HepG2 (cell line): ENCODE results near the gene SPINDOC. TPM values are rescaled to one million over a fixed set of nuclear protein-coding genes. Genes with fewer than 3 reads are reported as not detected.

Experiments used
- ATRX ChIP-seq: sonication (generic); formaldehyde crosslinking; IDR thresholded peaks from 2 replicates; pipeline ENCODE4 v1.4.0; 2020; ENCODE audit warnings: missing genetic modification reagents, borderline replicate concordance
- GABPA ChIP-seq, 2 experiments: IDR thresholded peaks; 2 replicates each; pipeline ENCODE4 v1.6.1; 2011 to 2016; ENCODE audit warnings: low read depth in 2 of 2, low read length in 1 of 2, missing biosample characterization in 1 of 2, missing genetic modification characterization in 1 of 2
- IKZF4 ChIP-seq: sonication (generic); formaldehyde crosslinking; IDR thresholded peaks from 2 replicates; pipeline ENCODE4 v1.5.1; 2020; ENCODE audit warnings: borderline replicate concordance, mild to moderate bottlenecking, low read depth, missing genetic modification reagents; ENCODE audit errors: not compliant biosample characterization
- MXI1 ChIP-seq: IDR thresholded peaks from 3 replicates; pipeline ENCODE4 v1.6.1; 2012; ENCODE audit warnings: low read depth, low read length, inconsistent platforms, borderline replicate concordance
- NCOA2 ChIP-seq: sonication (generic); formaldehyde crosslinking; IDR thresholded peaks from 2 replicates; pipeline ENCODE4 v1.8.0; 2022; ENCODE audit warnings: inconsistent platforms
- NFIB ChIP-seq: sonication (generic); formaldehyde crosslinking; IDR thresholded peaks from 2 replicates; pipeline ENCODE4 v1.9.0; 2021; ENCODE audit warnings: missing genetic modification reagents, mild to moderate bottlenecking, borderline replicate concordance
- RBM39 ChIP-seq: fragments of 200-400 bp; formaldehyde crosslinking; IDR thresholded peaks from one replicate; pipeline ENCODE4 v1.6.1; 2018; ENCODE audit warnings: antibody characterized with exemption, mild to moderate bottlenecking, low read depth, low read length; ENCODE audit not compliant: poor library complexity, severe bottlenecking
- SYNCRIP ChIP-seq: fragments of 200-400 bp; formaldehyde crosslinking; IDR thresholded peaks from 2 replicates; pipeline ENCODE4 v1.6.1; 2018; ENCODE audit warnings: mild to moderate bottlenecking, low read depth, low read length; ENCODE audit not compliant: insufficient read depth
- ZFP36L1 ChIP-seq: sonication (generic); formaldehyde crosslinking; IDR thresholded peaks from 2 replicates; pipeline ENCODE4 v1.8.0; 2022; ENCODE audit warnings: mild to moderate bottlenecking, missing genetic modification reagents, moderate library complexity
- ZNF124 ChIP-seq: sonication (generic); formaldehyde crosslinking; IDR thresholded peaks from 2 replicates; pipeline ENCODE4 v1.4.0; 2020; ENCODE audit warnings: missing genetic modification reagents
- ZNF138 ChIP-seq: sonication (generic); formaldehyde crosslinking; IDR thresholded peaks from 2 replicates; pipeline ENCODE4 v1.5.0; 2020; ENCODE audit warnings: mild to moderate bottlenecking, low read depth, missing genetic modification reagents
- ZNF207 ChIP-seq: fragments of 450-650 bp; IDR thresholded peaks from 2 replicates; pipeline ENCODE4 v1.6.1; 2016; ENCODE audit warnings: antibody characterized with exemption, borderline replicate concordance
- ZNF335 ChIP-seq: sonication (generic); formaldehyde crosslinking; IDR thresholded peaks from 2 replicates; pipeline ENCODE4 v1.4.0; 2020; ENCODE audit warnings: missing genetic modification reagents
- ZNF607 ChIP-seq: sonication (generic); formaldehyde crosslinking; IDR thresholded peaks from 2 replicates; pipeline ENCODE4 v1.5.1; 2020; ENCODE audit warnings: missing genetic modification reagents, mild to moderate bottlenecking, borderline replicate concordance
- ZNF709 ChIP-seq: sonication (generic); formaldehyde crosslinking; IDR thresholded peaks from 2 replicates; pipeline ENCODE4 v1.5.0; 2020; ENCODE audit warnings: mild to moderate bottlenecking, missing genetic modification reagents
- ZNF747 ChIP-seq: sonication (generic); formaldehyde crosslinking; IDR thresholded peaks from 2 replicates; pipeline ENCODE4 v1.8.1; 2023; ENCODE audit warnings: missing genetic modification reagents, mild to moderate bottlenecking, borderline replicate concordance
- ZNF749 ChIP-seq: sonication (generic); formaldehyde crosslinking; IDR thresholded peaks from 2 replicates; pipeline ENCODE4 v1.8.0; 2022; ENCODE audit warnings: mild to moderate bottlenecking, missing genetic modification reagents, moderate library complexity, borderline replicate concordance
- ZNF75D ChIP-seq: sonication (generic); formaldehyde crosslinking; IDR thresholded peaks from 2 replicates; pipeline ENCODE4 v1.8.1; 2023; ENCODE audit warnings: missing genetic modification reagents, mild to moderate bottlenecking, borderline replicate concordance
- polyA plus RNA-seq, 8 experiments: library from polyadenylated mRNA; depleted of rRNA in 3 of 8; stranded (reverse) in 7 of 8; unstranded in 1 of 8; fragments of >200 nt; fragmentation: Illumina TruSeq in 4 of 8; extraction: Trizol in 4 of 8; gene quantifications; 2 replicates each; pipeline versions ENCODE4 v1.2.1 to v1.2.3, GENCODE V29; 2011 to 2016; ENCODE audit warnings: low read depth in 4 of 8, missing spikeins in 1 of 8, mixed read lengths in 1 of 8; ENCODE audit not compliant: insufficient read depth in 1 of 8
- total RNA-seq, 5 experiments: library from RNA; depleted of rRNA; stranded (reverse); fragments of >200 nt; fragmentation: Illumina TruSeq; extraction: Trizol; gene quantifications; 2 replicates each; pipeline ENCODE4 v1.2.3, GENCODE V29; 2016; ENCODE audit warnings: low read depth in 1 of 5
- TF ChIP-seq, protein P1 (sequence below): sonication (generic); formaldehyde crosslinking; IDR thresholded peaks from 2 replicates; pipeline ENCODE4 v1.4.0; 2020; ENCODE audit warnings: missing genetic modification reagents
- TF ChIP-seq, protein P2 (sequence below): IDR thresholded peaks from 2 replicates; pipeline ENCODE4 v1.6.1; 2016; ENCODE audit warnings: low read depth, missing genetic modification reagents, missing compliant biosample characterization
- TF ChIP-seq, protein P3 (sequence below): sonication (generic); formaldehyde crosslinking; IDR thresholded peaks from 2 replicates; pipeline ENCODE4 v1.4.0; 2020; ENCODE audit warnings: missing genetic modification reagents

Gene SPINDOC
- total and polyA plus RNA-seq, 2 of the 13 experiments (the other 11 are each of a cell fraction or from before 2014, with no cell fraction given), result 21.4 to 29.9 TPM

DNA sequence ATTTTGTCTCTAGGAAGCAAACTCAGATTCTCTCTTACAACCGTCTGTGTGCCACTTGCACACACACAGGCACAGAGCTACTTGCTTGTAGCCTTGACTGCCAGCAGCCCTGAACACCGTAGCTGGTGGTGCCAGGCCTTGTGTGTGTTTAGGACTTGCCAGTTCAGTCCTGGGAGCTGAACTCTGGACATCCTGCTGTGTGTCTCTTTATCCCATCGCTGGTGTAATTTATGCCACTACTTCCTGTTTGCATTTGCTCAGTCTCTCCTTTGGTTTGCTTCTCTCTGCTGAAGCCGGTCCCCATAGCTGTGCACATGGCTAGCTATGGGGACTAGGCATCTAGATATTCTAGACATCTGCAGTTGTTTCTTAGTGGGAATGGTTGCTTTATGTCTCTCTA is 49.7 kb downstream of the SPINDOC start (continued):
- TF ChIP-seq RBM39 (no peak), NCOA2 (CRISPR knock-in tag) (no peak), ZNF124 (CRISPR knock-in tag) (0 out of 2 replicates have a peak, but pooled peaks have one; percentile 43), ZNF607 (no peak), ZNF747 (no peak), ZNF749 (CRISPR knock-in tag) (no peak), NFIB (no peak), MXI1 (peak; percentile 53; the same call in 1 of the 3 replicates), ZNF335 (CRISPR knock-in tag) (no peak), IKZF4 (CRISPR knock-in tag) (no peak), ZNF709 (no peak), ATRX (CRISPR knock-in tag) (no peak), SYNCRIP (no peak), ZFP36L1 (no peak), ZNF138 (CRISPR knock-in tag) (no peak), ZNF207 (no peak), GABPA (IDR thresholded peaks at IDR 0.05; ENCODE audit: low read depth, low read length) (no peak), GABPA (CRISPR knock-in tag; IDR thresholded peaks at IDR 0.05; ENCODE audit: low read depth) (peak; percentile 74), ZNF75D (CRISPR knock-in tag) (no peak)
- TF ChIP-seq, protein P1, sequence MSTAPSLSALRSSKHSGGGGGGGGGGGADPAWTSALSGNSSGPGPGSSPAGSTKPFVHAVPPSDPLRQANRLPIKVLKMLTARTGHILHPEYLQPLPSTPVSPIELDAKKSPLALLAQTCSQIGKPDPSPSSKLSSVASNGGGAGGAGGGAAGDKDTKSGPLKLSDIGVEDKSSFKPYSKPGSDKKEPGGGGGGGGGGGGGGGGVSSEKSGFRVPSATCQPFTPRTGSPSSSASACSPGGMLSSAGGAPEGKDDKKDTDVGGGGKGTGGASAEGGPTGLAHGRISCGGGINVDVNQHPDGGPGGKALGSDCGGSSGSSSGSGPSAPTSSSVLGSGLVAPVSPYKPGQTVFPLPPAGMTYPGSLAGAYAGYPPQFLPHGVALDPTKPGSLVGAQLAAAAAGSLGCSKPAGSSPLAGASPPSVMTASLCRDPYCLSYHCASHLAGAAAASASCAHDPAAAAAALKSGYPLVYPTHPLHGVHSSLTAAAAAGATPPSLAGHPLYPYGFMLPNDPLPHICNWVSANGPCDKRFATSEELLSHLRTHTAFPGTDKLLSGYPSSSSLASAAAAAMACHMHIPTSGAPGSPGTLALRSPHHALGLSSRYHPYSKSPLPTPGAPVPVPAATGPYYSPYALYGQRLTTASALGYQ, result no peak
- TF ChIP-seq, protein P2, sequence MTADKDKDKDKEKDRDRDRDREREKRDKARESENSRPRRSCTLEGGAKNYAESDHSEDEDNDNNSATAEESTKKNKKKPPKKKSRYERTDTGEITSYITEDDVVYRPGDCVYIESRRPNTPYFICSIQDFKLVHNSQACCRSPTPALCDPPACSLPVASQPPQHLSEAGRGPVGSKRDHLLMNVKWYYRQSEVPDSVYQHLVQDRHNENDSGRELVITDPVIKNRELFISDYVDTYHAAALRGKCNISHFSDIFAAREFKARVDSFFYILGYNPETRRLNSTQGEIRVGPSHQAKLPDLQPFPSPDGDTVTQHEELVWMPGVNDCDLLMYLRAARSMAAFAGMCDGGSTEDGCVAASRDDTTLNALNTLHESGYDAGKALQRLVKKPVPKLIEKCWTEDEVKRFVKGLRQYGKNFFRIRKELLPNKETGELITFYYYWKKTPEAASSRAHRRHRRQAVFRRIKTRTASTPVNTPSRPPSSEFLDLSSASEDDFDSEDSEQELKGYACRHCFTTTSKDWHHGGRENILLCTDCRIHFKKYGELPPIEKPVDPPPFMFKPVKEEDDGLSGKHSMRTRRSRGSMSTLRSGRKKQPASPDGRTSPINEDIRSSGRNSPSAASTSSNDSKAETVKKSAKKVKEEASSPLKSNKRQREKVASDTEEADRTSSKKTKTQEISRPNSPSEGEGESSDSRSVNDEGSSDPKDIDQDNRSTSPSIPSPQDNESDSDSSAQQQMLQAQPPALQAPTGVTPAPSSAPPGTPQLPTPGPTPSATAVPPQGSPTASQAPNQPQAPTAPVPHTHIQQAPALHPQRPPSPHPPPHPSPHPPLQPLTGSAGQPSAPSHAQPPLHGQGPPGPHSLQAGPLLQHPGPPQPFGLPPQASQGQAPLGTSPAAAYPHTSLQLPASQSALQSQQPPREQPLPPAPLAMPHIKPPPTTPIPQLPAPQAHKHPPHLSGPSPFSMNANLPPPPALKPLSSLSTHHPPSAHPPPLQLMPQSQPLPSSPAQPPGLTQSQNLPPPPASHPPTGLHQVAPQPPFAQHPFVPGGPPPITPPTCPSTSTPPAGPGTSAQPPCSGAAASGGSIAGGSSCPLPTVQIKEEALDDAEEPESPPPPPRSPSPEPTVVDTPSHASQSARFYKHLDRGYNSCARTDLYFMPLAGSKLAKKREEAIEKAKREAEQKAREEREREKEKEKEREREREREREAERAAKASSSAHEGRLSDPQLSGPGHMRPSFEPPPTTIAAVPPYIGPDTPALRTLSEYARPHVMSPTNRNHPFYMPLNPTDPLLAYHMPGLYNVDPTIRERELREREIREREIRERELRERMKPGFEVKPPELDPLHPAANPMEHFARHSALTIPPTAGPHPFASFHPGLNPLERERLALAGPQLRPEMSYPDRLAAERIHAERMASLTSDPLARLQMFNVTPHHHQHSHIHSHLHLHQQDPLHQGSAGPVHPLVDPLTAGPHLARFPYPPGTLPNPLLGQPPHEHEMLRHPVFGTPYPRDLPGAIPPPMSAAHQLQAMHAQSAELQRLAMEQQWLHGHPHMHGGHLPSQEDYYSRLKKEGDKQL (CRISPR knock-in tag), result no peak
- TF ChIP-seq, protein P3, sequence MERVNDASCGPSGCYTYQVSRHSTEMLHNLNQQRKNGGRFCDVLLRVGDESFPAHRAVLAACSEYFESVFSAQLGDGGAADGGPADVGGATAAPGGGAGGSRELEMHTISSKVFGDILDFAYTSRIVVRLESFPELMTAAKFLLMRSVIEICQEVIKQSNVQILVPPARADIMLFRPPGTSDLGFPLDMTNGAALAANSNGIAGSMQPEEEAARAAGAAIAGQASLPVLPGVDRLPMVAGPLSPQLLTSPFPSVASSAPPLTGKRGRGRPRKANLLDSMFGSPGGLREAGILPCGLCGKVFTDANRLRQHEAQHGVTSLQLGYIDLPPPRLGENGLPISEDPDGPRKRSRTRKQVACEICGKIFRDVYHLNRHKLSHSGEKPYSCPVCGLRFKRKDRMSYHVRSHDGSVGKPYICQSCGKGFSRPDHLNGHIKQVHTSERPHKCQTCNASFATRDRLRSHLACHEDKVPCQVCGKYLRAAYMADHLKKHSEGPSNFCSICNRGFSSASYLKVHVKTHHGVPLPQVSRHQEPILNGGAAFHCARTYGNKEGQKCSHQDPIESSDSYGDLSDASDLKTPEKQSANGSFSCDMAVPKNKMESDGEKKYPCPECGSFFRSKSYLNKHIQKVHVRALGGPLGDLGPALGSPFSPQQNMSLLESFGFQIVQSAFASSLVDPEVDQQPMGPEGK (CRISPR knock-in tag), result 0 out of 2 replicates have a peak, but pooled peaks have one; percentile 10
